H9 (cell line): ENCODE data around the gene DCST2. TPM values are rescaled to one million over a fixed set of nuclear protein-coding genes. Genes with fewer than 3 reads are reported as not detected.

ENCODE experiments used
- DNase-seq: peaks from one replicate; pipeline ENCODE4 v3.0.0-alpha.2; 2017
- H2AFZ ChIP-seq: one replicate; pipeline ENCODE4 v1.6.1; 2013; ENCODE audit warnings: mild to moderate bottlenecking, low read length, control low read depth, moderate library complexity
- H2AK5ac ChIP-seq: 2 replicates; pipeline ENCODE4 v1.6.1; 2013; ENCODE audit warnings: low read length, control low read depth, mixed read lengths; ENCODE audit not compliant: insufficient read length
- H2BK120ac ChIP-seq: one replicate; pipeline ENCODE4 v1.6.1; 2013; ENCODE audit warnings: low read depth, mild to moderate bottlenecking, low read length, control low read depth, inconsistent platforms; ENCODE audit not compliant: poor library complexity, severe bottlenecking
- H2BK12ac ChIP-seq: 2 replicates; pipeline ENCODE4 v1.6.1; 2013; ENCODE audit warnings: low read length, control low read depth, mixed read lengths, low read depth; ENCODE audit not compliant: insufficient read length
- H2BK15ac ChIP-seq: 2 replicates; pipeline ENCODE4 v1.6.1; 2013; ENCODE audit warnings: low read depth, low read length, control low read depth
- H2BK20ac ChIP-seq: one replicate; pipeline ENCODE4 v1.6.1; 2013; ENCODE audit warnings: low read depth, mild to moderate bottlenecking, low read length, control low read depth, inconsistent platforms; ENCODE audit not compliant: poor library complexity, severe bottlenecking
- H2BK5ac ChIP-seq: 2 replicates; pipeline ENCODE4 v1.6.1; 2013; ENCODE audit warnings: low read length, control low read depth, mixed read lengths; ENCODE audit not compliant: insufficient read length
- H3K14ac ChIP-seq: 2 replicates; pipeline ENCODE4 v1.6.1; 2013; ENCODE audit warnings: low read length, control low read depth; ENCODE audit not compliant: insufficient read depth
- H3K18ac ChIP-seq: 2 replicates; pipeline ENCODE4 v1.6.1; 2013; ENCODE audit warnings: low read depth, mild to moderate bottlenecking, mixed read lengths, low read length, control low read depth; ENCODE audit not compliant: insufficient read length
- H3K23ac ChIP-seq: 2 replicates; pipeline ENCODE4 v1.6.1; 2013; ENCODE audit warnings: low read length, control low read depth, mixed read lengths, low read depth; ENCODE audit not compliant: insufficient read length
- H3K23me2 ChIP-seq: 2 replicates; pipeline ENCODE4 v1.6.1; 2013; ENCODE audit warnings: low read depth, mild to moderate bottlenecking, mixed read lengths, low read length, control low read depth; ENCODE audit not compliant: insufficient read length, poor library complexity, severe bottlenecking
- H3K27ac ChIP-seq: 2 replicates; pipeline ENCODE4 v1.5.1; 2013; ENCODE audit warnings: low read length, control low read depth, mixed read lengths, low read depth; ENCODE audit not compliant: insufficient read length
- H3K27me3 ChIP-seq: 2 replicates; pipeline ENCODE4 v1.6.1; 2013; ENCODE audit warnings: low read length, control low read depth, inconsistent platforms; ENCODE audit not compliant: insufficient read depth
- H3K4ac ChIP-seq: 2 replicates; pipeline ENCODE4 v1.6.1; 2013; ENCODE audit warnings: low read depth, mild to moderate bottlenecking, control low read depth, inconsistent platforms, low read length, moderate library complexity
- H3K4me1 ChIP-seq: 2 replicates; pipeline ENCODE4 v1.6.1; 2013; ENCODE audit warnings: low read length, control low read depth, inconsistent platforms; ENCODE audit not compliant: insufficient read depth
- H3K4me2 ChIP-seq: 2 replicates; pipeline ENCODE4 v1.6.1; 2013; ENCODE audit warnings: low read length, control low read depth, mixed read lengths; ENCODE audit not compliant: insufficient read length, insufficient read depth
- H3K56ac ChIP-seq: 2 replicates; pipeline ENCODE4 v1.6.1; 2013; ENCODE audit warnings: low read depth, mild to moderate bottlenecking, mixed read lengths, low read length, control low read depth; ENCODE audit not compliant: insufficient read length
- H3K79me1 ChIP-seq: 2 replicates; pipeline ENCODE4 v1.6.1; 2013; ENCODE audit warnings: low read depth, mild to moderate bottlenecking, moderate library complexity, low read length, control low read depth, inconsistent platforms; ENCODE audit not compliant: insufficient read depth, poor library complexity, severe bottlenecking
- H3K79me2 ChIP-seq: 2 replicates; pipeline ENCODE4 v1.6.1; 2013; ENCODE audit warnings: low read length, control low read depth, inconsistent platforms; ENCODE audit not compliant: insufficient read depth
- H3K9ac ChIP-seq: 2 replicates; pipeline ENCODE4 v1.6.1; 2013; ENCODE audit warnings: low read length, control low read depth, mixed read lengths; ENCODE audit not compliant: insufficient read length; ENCODE audit errors: extremely low read depth
- H3K9me3 ChIP-seq: one replicate; pipeline ENCODE4 v1.6.1; 2013; ENCODE audit warnings: low read depth, low read length, inconsistent platforms; ENCODE audit not compliant: control insufficient read depth
- H3T11ph ChIP-seq: one replicate; pipeline ENCODE4 v1.6.1; 2013; ENCODE audit warnings: mild to moderate bottlenecking, low read length, control low read depth, inconsistent platforms
- H4K20me1 ChIP-seq: one replicate; pipeline ENCODE4 v1.6.1; 2013; ENCODE audit not compliant: control insufficient read depth, insufficient read length, insufficient read depth
- H4K5ac ChIP-seq: 2 replicates; pipeline ENCODE4 v1.6.1; 2013; ENCODE audit warnings: low read depth, mild to moderate bottlenecking, mixed read lengths, low read length, control low read depth; ENCODE audit not compliant: insufficient read length
- H4K8ac ChIP-seq: replicated peaks from 2 replicates; pipeline ENCODE4 v1.6.1; 2013; ENCODE audit warnings: low read length, control low read depth, mixed read lengths, low read depth; ENCODE audit not compliant: insufficient read length
- H4K91ac ChIP-seq: 2 replicates; pipeline ENCODE4 v1.6.1; 2013; ENCODE audit warnings: low read depth, mild to moderate bottlenecking, moderate library complexity, mixed read lengths, low read length, control low read depth; ENCODE audit not compliant: insufficient read length
- H3K27ac Mint-ChIP-seq, 3 experiments: 2 replicates in 2 of 3; 3 replicates in 1 of 3; pipeline ENCODE4 v1.8.0; 2020 to 2021; ENCODE audit warnings: mixed read lengths in 3 of 3, mild to moderate bottlenecking in 1 of 3, moderate library complexity in 1 of 3
- H3K27me3 Mint-ChIP-seq: 2 replicates; pipeline ENCODE4 v1.8.0; 2021; ENCODE audit warnings: low read depth, mild to moderate bottlenecking, moderate library complexity, mixed read lengths
- H3K36me3 Mint-ChIP-seq, 3 experiments: 2 replicates in 2 of 3; 3 replicates in 1 of 3; pipeline ENCODE4 v1.8.0; 2020 to 2021; ENCODE audit warnings: low read depth in 3 of 3, mixed read lengths in 3 of 3; ENCODE audit not compliant: insufficient read depth in 1 of 3
- H3K4me1 Mint-ChIP-seq, 2 experiments: 2 replicates each; pipeline ENCODE4 v1.8.0; 2020; ENCODE audit warnings: mixed read lengths in 2 of 2
- H3K4me3 Mint-ChIP-seq, 2 experiments: 2 replicates in 1 of 2; 3 replicates in 1 of 2; pipeline ENCODE4 v1.8.0; 2020 to 2021; ENCODE audit warnings: mild to moderate bottlenecking in 2 of 2, mixed read lengths in 2 of 2, moderate library complexity in 1 of 2
- H3K9me3 Mint-ChIP-seq, 2 experiments: 2 replicates in 1 of 2; 3 replicates in 1 of 2; pipeline ENCODE4 v1.8.0; 2020; ENCODE audit warnings: mild to moderate bottlenecking in 2 of 2, mixed read lengths in 2 of 2, moderate library complexity in 1 of 2
- CTCF ChIP-seq: fragments of 200-600 bp; sonication (generic); conservative IDR thresholded peaks from 3 replicates; pipeline ENCODE4 v1.8.0; 2021; ENCODE audit warnings: antibody characterized with exemption, mild to moderate bottlenecking
- WGBS: extraction: QIAGEN DNeasy Blood & Tissue Kit; methylation state at CpG from one replicate; pipeline ENCODE4 v1.1.7; 2013; ENCODE audit warnings: missing lambda C conversion rate, low lambda C conversion rate, mixed read lengths; ENCODE audit not compliant: insufficient read length; ENCODE audit errors: extremely low coverage; 5-methylcytosine and 5-hydroxymethylcytosine counted together
- total RNA-seq: library from RNA; stranded (reverse); gene quantifications from 2 replicates; pipeline ENCODE4 v1.2.1, GENCODE V29; 2021

Gene DCST2
- total RNA-seq, 1 experiment from 2014 or later = 0.35 TPM

- no peak overlapping the region for H3K27ac ChIP-seq
- H3K9me3 Mint-ChIP-seq = no peaks in the 10 kb centered on the region; a peak in 1 of 5 replicates
Observed at GRCh38 chr1:155011437-155012025, 22.1 kb downstream of the DCST2 start.

More at GRCh38 chr1:155011437-155012025, 22.1 kb downstream of the DCST2 start:
- Histone ChIP-seq H2BK15ac (no peak overlapping the region), H3K9me3 (no peaks in the 10 kb centered on the region), H3K9ac (no peak overlapping the region), H4K8ac (no peak overlapping the region), H3K14ac (no peak overlapping the region), H3K56ac (no peak overlapping the region), H4K5ac (no peak overlapping the region), H3K18ac (no peak overlapping the region), H3K23ac (no peak overlapping the region), H2AFZ (no peak overlapping the region), H3K23me2 (no peaks in the 10 kb centered on the region), H3K79me2 (no peaks in the 10 kb centered on the region; the same call in 1 of the 2 replicates), H2BK12ac (no peak overlapping the region), H4K91ac (no peak overlapping the region), H2BK20ac (no peak overlapping the region), H3T11ph (no peak overlapping the region), H3K27me3 (no peaks in the 10 kb centered on the region), H2BK5ac (no peak overlapping the region), H3K4me1 (peaks cover 3% of the 10 kb centered on the region; the same call in 1 of the 2 replicates), H2AK5ac (no peak overlapping the region), H3K79me1 (no peaks in the 10 kb centered on the region), H2BK120ac (no peak overlapping the region), H4K20me1 (no peaks in the 10 kb centered on the region), H3K4me2 (no peak overlapping the region), H3K4ac (no peak overlapping the region)
- TF ChIP-seq CTCF = no peak
- H3K27ac Mint-ChIP-seq = peak overlapping the region in 1 of 3 experiments; percentile 94; a peak in 2 of 7 replicates
- no peaks in the 10 kb centered on the region for H3K27me3 Mint-ChIP-seq
- H3K4me3 Mint-ChIP-seq = no peak overlapping the region
- peaks cover 8 to 32% (median 17%) of the 10 kb centered on the region in 3 experiments; a peak in 6 of 7 replicates for H3K36me3 Mint-ChIP-seq
- WGBS = no CpG with 5 or more reads among the region's 6 CpGs
- peaks cover 35 to 61% of the 10 kb centered on the region in 2 experiments for H3K4me1 Mint-ChIP-seq
- DNase-seq = no peak
